GM12801 (cell line): ENCODE results near the gene FLACC1.

Experiments
- TF ChIP-seq, protein P1 (sequence below): IDR thresholded peaks from one replicate; pipeline ENCODE4 v1.5.1; 2011; ENCODE audit warnings: control low read depth; ENCODE audit not compliant: insufficient read length; ENCODE audit errors: extremely low read depth

The FLACC1 gene

DNA sequence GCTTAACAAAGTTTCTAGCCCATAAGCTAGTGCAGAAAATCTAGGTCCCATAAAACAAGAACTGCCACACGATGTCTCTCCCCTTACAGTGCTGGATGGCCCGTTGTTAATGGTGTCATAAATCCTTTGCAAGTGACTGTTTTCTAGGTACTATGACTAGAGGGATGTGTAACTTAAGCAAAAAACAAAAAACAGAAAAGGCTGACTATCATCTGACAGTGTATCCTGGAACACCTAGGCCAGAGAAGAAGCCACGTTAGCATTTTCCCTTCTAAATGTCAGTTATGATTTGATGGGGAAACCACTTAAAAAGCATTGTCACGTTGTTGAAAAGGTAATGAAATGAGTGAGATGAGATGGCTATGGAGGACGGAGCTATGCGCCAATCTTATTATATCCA is 94.4 kb downstream of the FLACC1 start:
- TF ChIP-seq, protein P1, sequence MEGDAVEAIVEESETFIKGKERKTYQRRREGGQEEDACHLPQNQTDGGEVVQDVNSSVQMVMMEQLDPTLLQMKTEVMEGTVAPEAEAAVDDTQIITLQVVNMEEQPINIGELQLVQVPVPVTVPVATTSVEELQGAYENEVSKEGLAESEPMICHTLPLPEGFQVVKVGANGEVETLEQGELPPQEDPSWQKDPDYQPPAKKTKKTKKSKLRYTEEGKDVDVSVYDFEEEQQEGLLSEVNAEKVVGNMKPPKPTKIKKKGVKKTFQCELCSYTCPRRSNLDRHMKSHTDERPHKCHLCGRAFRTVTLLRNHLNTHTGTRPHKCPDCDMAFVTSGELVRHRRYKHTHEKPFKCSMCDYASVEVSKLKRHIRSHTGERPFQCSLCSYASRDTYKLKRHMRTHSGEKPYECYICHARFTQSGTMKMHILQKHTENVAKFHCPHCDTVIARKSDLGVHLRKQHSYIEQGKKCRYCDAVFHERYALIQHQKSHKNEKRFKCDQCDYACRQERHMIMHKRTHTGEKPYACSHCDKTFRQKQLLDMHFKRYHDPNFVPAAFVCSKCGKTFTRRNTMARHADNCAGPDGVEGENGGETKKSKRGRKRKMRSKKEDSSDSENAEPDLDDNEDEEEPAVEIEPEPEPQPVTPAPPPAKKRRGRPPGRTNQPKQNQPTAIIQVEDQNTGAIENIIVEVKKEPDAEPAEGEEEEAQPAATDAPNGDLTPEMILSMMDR = no peak

DNA sequence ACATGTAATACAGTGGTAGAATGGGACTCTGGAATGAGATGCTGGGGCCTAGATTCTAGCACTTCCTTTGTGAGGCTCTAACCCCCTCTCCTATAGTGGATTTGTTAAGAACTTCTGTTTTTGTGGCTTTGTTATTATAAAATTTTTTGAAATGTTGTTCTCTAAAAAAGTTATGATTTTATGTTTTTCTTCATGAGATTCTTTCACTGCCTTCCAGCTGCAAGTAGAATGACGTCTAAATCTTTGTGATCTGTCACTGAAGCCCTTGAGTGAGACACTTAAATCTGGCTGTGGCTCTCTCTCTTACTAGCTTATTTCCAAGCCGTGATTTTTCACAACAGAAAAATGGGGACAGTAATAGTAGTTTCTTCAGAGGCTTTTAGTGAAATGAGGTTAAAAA is 95.2 kb downstream of the FLACC1 start:
- TF ChIP-seq, protein P1 = no peak

DNA sequence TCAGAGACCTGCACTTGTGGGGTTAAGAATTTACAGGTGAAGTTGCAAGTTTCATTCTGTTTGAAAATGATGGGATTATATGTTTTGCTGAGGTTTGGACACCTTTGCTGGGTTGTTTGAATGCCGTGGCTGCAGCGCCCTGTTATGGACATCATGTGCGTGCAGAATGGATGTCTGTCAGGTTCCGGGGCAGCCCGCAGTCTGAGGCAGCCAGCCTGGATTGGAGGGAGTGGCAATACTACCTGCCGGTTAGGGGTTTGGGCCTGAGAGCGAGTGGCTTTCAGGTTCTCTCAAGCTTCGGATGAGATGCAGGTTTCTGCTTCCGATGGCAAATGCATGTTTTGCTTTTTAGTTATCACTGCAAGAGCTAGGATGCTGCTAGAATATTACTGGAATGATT is 95.7 kb downstream of the FLACC1 start:
- TF ChIP-seq, protein P1 = no peak

DNA sequence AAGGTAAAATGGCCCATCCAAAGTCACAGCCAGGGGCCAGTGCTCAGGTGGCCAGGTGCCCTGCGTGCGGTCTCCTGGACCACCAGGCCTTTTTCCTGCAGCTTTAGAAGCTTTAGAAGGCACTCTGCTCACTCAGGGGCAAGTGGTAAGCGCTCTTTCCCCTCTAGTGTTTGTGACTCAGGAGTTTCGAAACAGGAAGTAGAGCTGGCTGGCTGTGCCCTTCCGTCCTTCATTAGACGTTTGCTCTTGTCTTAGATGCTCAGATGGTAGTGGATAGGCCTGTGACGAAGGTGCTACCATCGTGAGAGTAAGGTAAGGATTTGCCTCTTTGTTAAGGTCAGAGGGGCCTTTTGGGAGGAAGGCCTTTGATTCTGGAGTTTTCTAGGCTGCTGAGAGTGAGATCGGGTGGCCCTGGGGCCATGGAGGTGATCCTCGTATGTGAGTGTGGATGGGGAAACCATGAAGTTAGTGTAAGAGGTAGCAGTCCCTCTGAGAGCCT is 96.8 kb downstream of the FLACC1 start, which contains the start of gene CASP8:
Gene CASP8 (plus strand): TSS at position 235 of the 499 bp plus-strand sequence. CDS start 5,951 bp downstream, outside the sequence.
- TF ChIP-seq, protein P1 = no peak

DNA sequence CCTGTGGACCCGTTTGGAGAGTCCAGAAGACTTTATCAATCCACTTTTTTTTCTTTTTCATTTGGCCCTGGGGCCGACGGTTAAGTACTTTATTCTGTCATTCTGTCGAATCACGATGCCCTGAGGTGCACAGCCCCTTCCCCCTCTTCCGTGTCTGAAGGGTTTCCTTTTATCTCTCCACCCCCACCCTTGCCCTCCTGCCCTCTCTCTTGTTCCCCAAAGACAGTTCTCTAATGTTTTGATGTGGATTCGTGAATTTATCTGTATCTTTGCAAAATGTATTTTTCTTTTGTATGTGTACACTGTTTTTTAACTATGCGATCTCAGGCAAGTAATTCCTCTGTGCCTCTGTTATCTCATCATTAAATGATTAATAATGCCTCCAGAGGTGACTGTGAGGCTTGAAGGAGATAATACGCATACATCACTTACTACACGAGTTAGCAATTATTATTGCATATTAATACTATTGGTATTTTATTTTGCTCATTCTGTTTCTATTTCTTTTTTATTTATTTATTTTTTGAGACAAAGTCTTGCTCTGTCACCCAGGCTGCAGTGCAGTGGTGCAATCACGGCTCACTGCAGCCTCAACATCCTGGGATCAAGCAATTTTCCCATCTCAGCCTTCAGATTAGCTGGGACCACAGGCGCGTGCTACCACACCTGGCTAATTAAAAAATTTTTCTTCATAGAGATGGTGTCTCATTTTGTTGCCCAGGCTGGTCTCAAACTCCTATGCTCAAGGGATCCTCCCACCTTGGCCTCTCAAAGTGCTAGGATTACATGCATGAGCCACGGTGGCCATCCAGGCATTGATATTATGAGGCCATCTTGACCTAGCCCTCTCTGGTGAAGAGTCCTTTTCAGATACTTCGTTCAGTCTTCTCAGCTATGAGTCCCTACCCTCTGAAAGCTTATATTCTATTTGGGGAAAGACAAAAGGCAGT is 98.2 kb downstream of the FLACC1 start:
- TF ChIP-seq, protein P1 = no peak

DNA sequence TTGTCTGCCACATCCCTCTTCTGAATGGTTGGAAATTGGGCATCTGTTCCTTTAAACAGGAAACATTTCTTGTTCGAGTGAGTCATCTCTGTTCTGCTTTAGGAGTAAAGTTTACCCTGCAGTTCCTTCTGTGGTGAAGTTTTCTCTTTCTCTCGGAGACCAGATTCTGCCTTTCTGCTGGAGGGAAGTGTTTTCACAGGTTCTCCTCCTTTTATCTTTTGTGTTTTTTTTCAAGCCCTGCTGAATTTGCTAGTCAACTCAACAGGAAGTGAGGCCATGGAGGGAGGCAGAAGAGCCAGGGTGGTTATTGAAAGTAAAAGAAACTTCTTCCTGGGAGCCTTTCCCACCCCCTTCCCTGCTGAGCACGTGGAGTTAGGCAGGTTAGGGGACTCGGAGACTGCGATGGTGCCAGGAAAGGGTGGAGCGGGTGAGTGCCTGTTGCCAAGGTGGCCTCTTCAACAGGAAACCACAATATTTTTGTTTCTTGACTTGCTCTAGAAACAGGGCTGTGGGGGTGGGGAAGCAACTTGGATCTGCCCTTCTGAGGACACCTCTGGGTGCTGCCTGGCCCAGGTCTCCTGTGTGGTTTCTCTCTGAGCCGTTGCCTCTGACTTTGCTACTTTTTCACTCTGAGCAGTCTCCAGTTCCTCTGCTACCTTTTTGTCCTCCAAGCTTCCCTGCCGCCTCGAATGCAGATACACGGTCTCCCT is 99.0 kb downstream of the FLACC1 start:
- TF ChIP-seq, protein P1 = no peak

DNA sequence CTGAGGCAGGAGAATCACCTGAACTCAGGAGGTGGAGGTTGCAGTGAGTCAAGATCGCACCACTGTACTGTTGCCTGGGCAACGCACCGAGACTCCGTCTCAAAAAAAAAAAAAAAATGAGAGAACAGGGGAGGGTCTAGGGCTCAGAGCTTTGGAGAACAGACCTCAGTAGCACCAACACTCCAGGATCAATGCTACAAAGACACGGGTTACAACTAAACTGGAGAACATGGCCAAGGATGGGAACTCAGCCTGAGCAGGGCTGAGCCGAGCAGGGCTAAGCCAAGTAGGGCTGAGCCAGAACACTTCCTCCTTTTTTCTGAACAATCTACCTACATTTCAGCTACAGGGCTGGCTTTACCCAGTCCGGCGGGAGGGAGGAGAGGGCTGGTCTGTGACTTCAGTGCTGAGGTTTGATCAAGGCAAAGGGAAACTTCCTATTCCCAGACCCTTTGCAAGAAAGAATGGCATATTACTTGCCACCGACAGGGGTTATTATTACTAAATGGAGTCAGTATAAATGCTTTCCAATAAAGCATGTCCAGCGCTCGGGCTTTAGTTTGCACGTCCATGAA is 99.7 kb downstream of the FLACC1 start:
- TF ChIP-seq, protein P1 = no peak
